Vein endothelial cell (primary cell): ENCODE data around the gene KRT72. TPM values are rescaled to one million over a fixed set of nuclear protein-coding genes. Genes with fewer than 3 reads are reported as not detected.

Experiments
- total RNA-seq: library from RNA; depleted of rRNA; stranded (reverse); fragments of >200 nt; gene quantifications from 2 replicates; pipeline ENCODE4 v1.2.3, GENCODE V29; 2012

The KRT72 gene
- not detected in 2 replicates for total RNA-seq

GRCh38 chr12:52600941-52601481 is at the start of gene KRT72:
Gene KRT72, minus strand, starts transcription at chr12:52601463. Its CDS starts 11 bp downstream, at chr12:52601452.

GRCh38 chr12:52618216-52618615 is 17.0 kb upstream of the KRT72 start, which contains the start of gene KRT73:
Gene KRT73, minus strand, starts transcription at chr12:52618559. Its CDS starts 35 bp downstream, at chr12:52618524.

DNA sequence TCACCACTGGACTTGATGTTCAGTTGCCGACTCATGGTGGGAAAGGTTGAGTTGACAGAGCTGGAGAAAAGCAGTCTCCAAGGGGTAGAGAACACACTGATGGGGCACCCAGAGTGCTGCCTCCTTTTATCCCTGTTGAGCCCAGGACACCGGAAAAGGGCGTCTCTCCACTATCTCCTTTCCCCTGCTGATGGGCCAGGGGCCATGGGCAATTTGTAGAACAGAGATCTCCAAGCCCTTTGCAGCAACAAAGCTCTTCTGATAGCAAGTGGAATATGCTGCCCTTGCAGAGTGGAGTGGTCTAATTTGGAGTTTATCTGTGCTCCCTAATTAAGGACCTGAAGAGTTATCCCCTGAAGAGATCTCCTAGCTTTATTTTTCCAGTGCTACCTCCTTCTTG is 27.5 kb downstream of the KRT72 start, which contains the start of gene KRT74:
KRT74 (minus strand) TSS at position 101 of the 400 bp plus-strand sequence; CDS start at position 35, 66 bp downstream.

DNA sequence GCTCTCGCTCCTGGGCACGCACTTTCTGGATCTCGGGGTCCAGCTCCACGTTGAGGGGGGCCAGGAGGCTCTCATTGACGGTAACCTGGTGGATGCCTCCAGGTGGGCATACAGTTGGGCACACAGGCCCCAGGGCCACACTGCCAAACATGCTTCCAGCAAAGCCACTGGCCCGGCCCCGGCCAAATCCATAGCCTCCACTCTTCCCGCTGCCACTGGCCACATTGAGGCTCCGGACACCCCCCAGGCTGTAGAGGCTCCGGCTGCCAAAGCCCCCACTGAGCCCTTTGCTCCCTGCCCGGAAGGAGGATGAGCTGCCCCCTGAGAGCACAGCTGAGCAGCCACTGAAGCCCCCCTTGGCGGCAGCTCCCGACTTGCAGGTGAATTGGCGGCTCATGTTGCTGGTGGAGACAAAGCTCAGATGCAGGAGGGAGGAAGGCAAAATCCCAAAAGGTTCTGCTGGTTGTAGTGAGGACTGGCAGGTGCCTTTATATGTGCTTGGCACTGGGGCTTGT is 48.5 kb downstream of the KRT72 start, which contains the start of gene KRT71:
KRT71 (minus strand) TSS at position 465 of the 515 bp plus-strand sequence; CDS start at position 397, 68 bp downstream.

Other genes with a start within 250 kb of the KRT72 start
- gene KRT85, start 234.0 kb downstream of the KRT72 start, total RNA-seq, result not detected in 2 replicates
- not detected in 2 replicates for gene KRT84, start 215.8 kb downstream of the KRT72 start, total RNA-seq
- not detected in 2 replicates for gene KRT82, start 195.1 kb downstream of the KRT72 start, total RNA-seq
- not detected in 2 replicates for gene KRT75, start 167.1 kb downstream of the KRT72 start, total RNA-seq
- gene KRT6B, start 149.3 kb downstream of the KRT72 start, total RNA-seq, result not detected in 2 replicates
- not detected in 2 replicates for gene KRT6C, start 127.7 kb downstream of the KRT72 start, total RNA-seq
- not detected in 2 replicates for gene KRT6A, start 108.2 kb downstream of the KRT72 start, total RNA-seq
- gene KRT5, start 81.1 kb downstream of the KRT72 start, total RNA-seq, result not detected in 2 replicates
- gene KRT71, start 48.3 kb downstream of the KRT72 start, total RNA-seq, result not detected in 2 replicates
- gene KRT74, start 27.6 kb downstream of the KRT72 start, total RNA-seq, result not detected in 2 replicates
- not detected in 2 replicates for gene KRT73, start 17.1 kb upstream of the KRT72 start, total RNA-seq
- not detected in 2 replicates for gene KRT2, start 50.7 kb upstream of the KRT72 start, total RNA-seq
- gene KRT1, start 78.9 kb upstream of the KRT72 start, total RNA-seq, result not detected in 2 replicates
- gene KRT77, start 102.1 kb upstream of the KRT72 start, total RNA-seq, result not detected in 2 replicates
- not detected in 2 replicates for gene KRT76, start 175.9 kb upstream of the KRT72 start, total RNA-seq
- not detected in 2 replicates for gene KRT3, start 194.7 kb upstream of the KRT72 start, total RNA-seq
- not detected in 2 replicates for gene KRT4, start 212.7 kb upstream of the KRT72 start, total RNA-seq
- not detected in 2 replicates for gene KRT79, start 232.8 kb upstream of the KRT72 start, total RNA-seq
- not detected in 2 replicates for gene KRT78, start 247.5 kb upstream of the KRT72 start, total RNA-seq